GM12878 (cell line): ENCODE data around the gene RPS26. TPM values are rescaled to one million over a fixed set of nuclear protein-coding genes. Genes with fewer than 3 reads are reported as not detected.

Experiments
- ATAC-seq: fragments of 200-7000 bp; cut with Tn5 transposase; 3 replicates; pipeline ENCODE4 v1.9.1; 2020; ENCODE audit warnings: mild to moderate bottlenecking, moderate library complexity
- BruUV-seq: library from RNA; stranded (reverse); fragments of 400-500 nt; replicated peaks from 2 replicates; lab custom pipeline; 2021; lab: Mats Ljungman, UMichigan
- CTCF ChIA-PET: fragments of 300-600 bp; sonication (Branson Sonifier 250); formaldehyde crosslinking; extraction: SDS; loops from one replicate; lab custom pipeline; 2021; ENCODE audit warnings: inconsistent platforms; lab: Yijun Ruan, JAX
- POLR2A ChIA-PET: fragments of 350-600 bp; formaldehyde crosslinking; extraction: SDS; loops from one replicate; lab custom pipeline; 2021; ENCODE audit warnings: inconsistent platforms; lab: Charles Lee
- RAD21 ChIA-PET: fragments of 300-600 bp; sonication (Branson Sonifier 250); formaldehyde crosslinking; loops from one replicate; lab custom pipeline; 2023; ENCODE audit warnings: antibody characterized with exemption; ENCODE audit not compliant: unreplicated experiment; lab: Charles Lee
- SMC1A ChIA-PET: fragments of 300-600 bp; sonication (Branson Sonifier 250); formaldehyde crosslinking; loops from one replicate; lab custom pipeline; 2023; ENCODE audit not compliant: unreplicated experiment, uncharacterized antibody; lab: Charles Lee
- DNase-seq: peaks from one replicate; pipeline ENCODE4 v3.0.0-alpha.2; 2011; ENCODE audit warnings: low read depth, low spot score
- FAIRE-seq: peaks from 3 replicates; lab custom pipeline; 2011; peaks lifted over from hg19 to GRCh38; lab: Jason Lieb, UNC
- H2AFZ ChIP-seq: 2 replicates; pipeline ENCODE4 v1.6.0; 2011; ENCODE audit warnings: low read depth, low read length, control low read depth; ENCODE audit not compliant: control insufficient read depth
- H3K27ac ChIP-seq: 2 replicates; pipeline ENCODE4 v1.5.1; 2011; ENCODE audit warnings: control low read depth; ENCODE audit not compliant: control insufficient read depth, insufficient read depth
- H3K27me3 ChIP-seq, 2 experiments: replicated peaks in 1 of 2; 2 replicates each; pipeline versions ENCODE4 v1.6.0 to v1.6.1; 2011; ENCODE audit warnings: low read length in 1 of 2; ENCODE audit not compliant: control insufficient read depth in 2 of 2, insufficient read depth in 2 of 2
- H3K36me3 ChIP-seq, 2 experiments: 2 replicates each; pipeline ENCODE4 v1.5.1; 2011; ENCODE audit warnings: low read length in 1 of 2; ENCODE audit not compliant: control insufficient read depth in 2 of 2, insufficient read depth in 2 of 2
- H3K4me1 ChIP-seq: 2 replicates; pipeline ENCODE4 v1.6.1; 2011; ENCODE audit warnings: mild to moderate bottlenecking, low read length, moderate library complexity, mixed read lengths; ENCODE audit not compliant: control insufficient read depth, insufficient read depth
- H3K4me2 ChIP-seq: 2 replicates; pipeline ENCODE4 v1.6.0; 2011; ENCODE audit warnings: control low read depth; ENCODE audit not compliant: control insufficient read depth, insufficient read depth
- H3K4me3 ChIP-seq: fragments of 200-600 bp; sonication (generic); 2 replicates; pipeline ENCODE4 v1.5.1; 2016
- H3K79me2 ChIP-seq: 2 replicates; pipeline ENCODE4 v1.6.0; 2011; ENCODE audit warnings: low read length; ENCODE audit not compliant: control insufficient read depth, insufficient read depth
- H3K9ac ChIP-seq: 2 replicates; pipeline ENCODE4 v1.8.0; 2011; ENCODE audit warnings: low read length, control low read depth, mixed read lengths; ENCODE audit not compliant: control insufficient read depth, insufficient read depth
- H3K9me3 ChIP-seq: replicated peaks from 3 replicates; pipeline ENCODE4 v1.5.1; 2011; ENCODE audit warnings: mild to moderate bottlenecking, low read length; ENCODE audit not compliant: control insufficient read depth, insufficient read depth
- H4K20me1 ChIP-seq: 2 replicates; pipeline ENCODE4 v1.6.0; 2011; ENCODE audit not compliant: control insufficient read depth, insufficient read depth
- BACH1 ChIP-seq: fragments of 450-650 bp; IDR thresholded peaks from 2 replicates; pipeline ENCODE4 v1.6.1; 2017; ENCODE audit warnings: mild to moderate bottlenecking, borderline replicate concordance
- CREM ChIP-seq: IDR thresholded peaks from 2 replicates; pipeline ENCODE4 v1.6.1; 2014; ENCODE audit warnings: antibody characterized with exemption, low read depth
- CTCF ChIP-seq, 3 experiments: IDR thresholded peaks in 2 of 3; conservative IDR thresholded peaks in 1 of 3; 2 replicates each; pipeline ENCODE4 v1.5.1; 2011; ENCODE audit warnings: low read depth in 3 of 3, low read length in 3 of 3, mild to moderate bottlenecking in 3 of 3, control low read depth in 2 of 3, moderate library complexity in 2 of 3, inconsistent platforms in 1 of 3, mixed read lengths in 1 of 3; ENCODE audit not compliant: control insufficient read depth in 2 of 3, insufficient read depth in 1 of 3; ENCODE audit errors: extremely low read depth in 1 of 3
- IKZF1 ChIP-seq: fragments of 450-650 bp; conservative IDR thresholded peaks from 2 replicates; pipeline ENCODE4 v1.6.1; 2017; ENCODE audit warnings: antibody characterized with exemption, mild to moderate bottlenecking
- LARP7 ChIP-seq: fragments of 450-650 bp; IDR thresholded peaks from 2 replicates; pipeline ENCODE4 v1.6.1; 2017; ENCODE audit warnings: mild to moderate bottlenecking
- MEF2A ChIP-seq: IDR thresholded peaks from 2 replicates; pipeline ENCODE4 v1.6.1; 2011; ENCODE audit warnings: low read depth, mild to moderate bottlenecking, low read length, moderate library complexity; ENCODE audit not compliant: insufficient read depth
- NR2C1 ChIP-seq: fragments of 450-650 bp; IDR thresholded peaks from 2 replicates; pipeline ENCODE4 v1.6.1; 2017; ENCODE audit warnings: antibody characterized with exemption, mild to moderate bottlenecking, moderate library complexity
- PBX3 ChIP-seq: IDR thresholded peaks from 2 replicates; pipeline ENCODE4 v1.6.1; 2011; ENCODE audit warnings: mild to moderate bottlenecking, low read depth, low read length, moderate library complexity; ENCODE audit not compliant: insufficient replicate concordance
- SREBF1 ChIP-seq: IDR thresholded peaks from 2 replicates; pipeline ENCODE4 v1.6.1; 2012; ENCODE audit warnings: mild to moderate bottlenecking, low read length
- SRF ChIP-seq, 2 experiments: IDR thresholded peaks; 2 replicates each; pipeline ENCODE4 v1.6.1; 2011; ENCODE audit warnings: low read depth in 2 of 2, low read length in 2 of 2, mild to moderate bottlenecking in 1 of 2, moderate library complexity in 1 of 2
- TCF3 ChIP-seq: IDR thresholded peaks from 2 replicates; pipeline ENCODE4 v1.6.1; 2012; ENCODE audit warnings: low read depth, mild to moderate bottlenecking, low read length, borderline replicate concordance; ENCODE audit not compliant: insufficient read depth
- TCF7 ChIP-seq: IDR thresholded peaks from 2 replicates; pipeline ENCODE4 v1.6.1; 2014; ENCODE audit warnings: antibody characterized with exemption, borderline replicate concordance
- ZBED1 ChIP-seq: IDR thresholded peaks from 2 replicates; pipeline ENCODE4 v1.6.1; 2016; ENCODE audit warnings: borderline replicate concordance
- WGBS: methylation state at CpG from one replicate; pipeline ENCODE4 v1.1.6; 2016; ENCODE audit warnings: low lambda C conversion rate; ENCODE audit not compliant: insufficient replicate concordance, insufficient coverage; ENCODE audit errors: missing lambda C conversion rate; 5-methylcytosine and 5-hydroxymethylcytosine counted together
- in situ Hi-C: fragments of 300-500 bp; cut with MboI; formaldehyde crosslinking; loops from 9 replicates; pipeline ENCODE4 v1.14.3; 2018; ENCODE audit warnings: mixed read lengths
- intact Hi-C: fragments of 100-400 bp; cut with micrococcal nuclease; formaldehyde crosslinking; loops from one replicate; pipeline ENCODE4 v1.14.2; 2022; ENCODE audit not compliant: unreplicated experiment
- polyA plus RNA-seq, 11 experiments: library from polyadenylated mRNA; depleted of rRNA in 4 of 11; unstranded in 6 of 11; stranded (reverse) in 5 of 11; fragments of >200 nt; fragmentation: Nextera tagmentation in 4 of 11; fragmentation: Illumina TruSeq in 1 of 11; extraction: Ambion mirVana in 4 of 11; extraction: Trizol in 1 of 11; gene quantifications; 1 replicate in 1 of 11; 2 replicates in 10 of 11; pipeline versions ENCODE4 v1.2.1 to v1.2.3, GENCODE V29; 2011 to 2016; ENCODE audit warnings: inconsistent platforms in 2 of 11, missing spikeins in 2 of 11, low read depth in 1 of 11
- total RNA-seq, 4 experiments: library from RNA; depleted of rRNA in 3 of 4; stranded (reverse); fragments of >200 nt in 3 of 4; fragmentation: Illumina TruSeq in 1 of 4; extraction: Trizol in 1 of 4; gene quantifications; 2 replicates each; pipeline versions ENCODE4 v1.2.1 to v1.2.3, GENCODE V29; 2013 to 2021
- TF ChIP-seq, protein P1 (sequence below): IDR thresholded peaks from 2 replicates; pipeline ENCODE4 v1.6.1; 2012; ENCODE audit warnings: low read depth, low read length, improper control_type of control experiment
- TF ChIP-seq, protein P2 (sequence below): fragments of 150-350 bp; IDR thresholded peaks from 2 replicates; pipeline ENCODE4 v1.6.1; 2014; ENCODE audit warnings: mild to moderate bottlenecking, low read depth, low read length
- TF ChIP-seq, protein P3 (sequence below): IDR thresholded peaks from 2 replicates; pipeline ENCODE4 v1.6.1; 2011; ENCODE audit warnings: low read depth, mild to moderate bottlenecking, low read length, moderate library complexity, borderline replicate concordance; ENCODE audit errors: extremely low read depth

Gene RPS26
- total and polyA plus RNA-seq, 10 of the 15 experiments (the other 5 are each of a cell fraction or from before 2014, with no cell fraction given) = 75.5 to 3,147 (median 881) TPM

DNA sequence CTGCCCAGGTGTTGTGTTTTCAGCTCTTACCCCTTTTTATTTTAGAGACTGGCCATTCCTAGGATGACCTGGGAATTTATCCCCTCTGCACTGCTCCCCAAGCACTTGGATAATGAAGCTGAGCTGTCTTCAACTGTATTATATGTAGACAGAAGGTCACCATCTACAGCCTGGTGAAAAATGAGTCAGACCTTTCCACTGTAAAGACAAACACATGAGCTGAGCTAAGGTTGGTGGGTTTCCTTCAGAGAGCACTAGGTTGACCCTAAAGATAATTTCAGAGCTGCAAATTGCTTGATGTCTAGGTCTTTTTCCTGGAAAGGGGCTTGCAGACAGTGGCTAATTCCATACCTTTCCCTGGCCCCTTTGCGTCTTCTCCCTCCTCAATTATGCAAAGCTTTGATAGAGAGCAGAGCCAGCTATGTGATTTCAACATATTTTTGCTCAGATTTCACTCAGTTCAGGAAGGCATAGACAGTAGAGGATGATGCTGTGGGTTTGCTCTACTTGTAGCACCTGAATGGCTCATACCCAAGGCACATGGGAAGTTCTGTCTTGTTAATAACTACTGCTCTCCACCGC is 30.1 kb upstream of the RPS26 start:
- H3K27ac ChIP-seq = no peak overlapping the region
- CTCF ChIA-PET = interaction anchor here (1.1 kb wide), 1 partner anchor 18 kb away, joined by 6 read pairs; no protein-coding TSS in a partner anchor
- SMC1A ChIA-PET = interaction anchor here (0.9 to 1.4 kb wide), 4 partner anchors 13 to 273 kb away, joined by 3 read pairs; no protein-coding TSS in a partner anchor
- no peaks in the 10 kb centered on the region for H3K4me1 ChIP-seq
- H4K20me1 ChIP-seq = no peaks in the 10 kb centered on the region
- FAIRE-seq (no peak), DNase-seq (no peak), ATAC-seq (no peak)
- no peaks in the 10 kb centered on the region for H3K9me3 ChIP-seq
- no peak overlapping the region for H3K9ac ChIP-seq
- intact Hi-C loops (no loop called here), in situ Hi-C loops (no loop called here)
- 97% methylated on average over 2 of the region's 2 CpGs for WGBS
- TF ChIP-seq MEF2A = no peak
- no peak for TF ChIP-seq TCF7
- TF ChIP-seq, protein P1, sequence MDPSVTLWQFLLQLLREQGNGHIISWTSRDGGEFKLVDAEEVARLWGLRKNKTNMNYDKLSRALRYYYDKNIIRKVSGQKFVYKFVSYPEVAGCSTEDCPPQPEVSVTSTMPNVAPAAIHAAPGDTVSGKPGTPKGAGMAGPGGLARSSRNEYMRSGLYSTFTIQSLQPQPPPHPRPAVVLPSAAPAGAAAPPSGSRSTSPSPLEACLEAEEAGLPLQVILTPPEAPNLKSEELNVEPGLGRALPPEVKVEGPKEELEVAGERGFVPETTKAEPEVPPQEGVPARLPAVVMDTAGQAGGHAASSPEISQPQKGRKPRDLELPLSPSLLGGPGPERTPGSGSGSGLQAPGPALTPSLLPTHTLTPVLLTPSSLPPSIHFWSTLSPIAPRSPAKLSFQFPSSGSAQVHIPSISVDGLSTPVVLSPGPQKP = no peak
- TF ChIP-seq TCF3 = no peak
- TF ChIP-seq, protein P2, sequence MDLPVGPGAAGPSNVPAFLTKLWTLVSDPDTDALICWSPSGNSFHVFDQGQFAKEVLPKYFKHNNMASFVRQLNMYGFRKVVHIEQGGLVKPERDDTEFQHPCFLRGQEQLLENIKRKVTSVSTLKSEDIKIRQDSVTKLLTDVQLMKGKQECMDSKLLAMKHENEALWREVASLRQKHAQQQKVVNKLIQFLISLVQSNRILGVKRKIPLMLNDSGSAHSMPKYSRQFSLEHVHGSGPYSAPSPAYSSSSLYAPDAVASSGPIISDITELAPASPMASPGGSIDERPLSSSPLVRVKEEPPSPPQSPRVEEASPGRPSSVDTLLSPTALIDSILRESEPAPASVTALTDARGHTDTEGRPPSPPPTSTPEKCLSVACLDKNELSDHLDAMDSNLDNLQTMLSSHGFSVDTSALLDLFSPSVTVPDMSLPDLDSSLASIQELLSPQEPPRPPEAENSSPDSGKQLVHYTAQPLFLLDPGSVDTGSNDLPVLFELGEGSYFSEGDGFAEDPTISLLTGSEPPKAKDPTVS = no peak
- TF ChIP-seq LARP7 = no peak
- TF ChIP-seq SRF (IDR thresholded peaks at IDR 0.05; ENCODE audit: low read depth in 2 of 2, low read length in 2 of 2) = no peak
- TF ChIP-seq BACH1 = no peak
- TF ChIP-seq, protein P3, sequence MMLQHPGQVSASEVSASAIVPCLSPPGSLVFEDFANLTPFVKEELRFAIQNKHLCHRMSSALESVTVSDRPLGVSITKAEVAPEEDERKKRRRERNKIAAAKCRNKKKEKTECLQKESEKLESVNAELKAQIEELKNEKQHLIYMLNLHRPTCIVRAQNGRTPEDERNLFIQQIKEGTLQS = no peak
- TF ChIP-seq IKZF1 = no peak
- TF ChIP-seq ZBED1 = no peak
- TF ChIP-seq PBX3 = no peak
- TF ChIP-seq NR2C1 = no peak
- TF ChIP-seq SREBF1 = no peak
- TF ChIP-seq CTCF (IDR thresholded peaks at IDR 0.05 in 2 of 3, conservative IDR thresholded peaks at IDR 0.05 in 1 of 3; ENCODE audit: control insufficient read depth in 2 of 3, extremely low read depth in 1 of 3, insufficient read depth in 1 of 3, low read depth in 3 of 3, low read length in 3 of 3) = no peak
- no peak for TF ChIP-seq CREM
- POLR2A ChIA-PET = no interaction called here
- BruUV-seq = no TSS peak
- H2AFZ ChIP-seq = no peak overlapping the region
- H3K4me2 ChIP-seq = no peak overlapping the region
- H3K36me3 ChIP-seq = no peaks in the 10 kb centered on the region
- H3K79me2 ChIP-seq = no peaks in the 10 kb centered on the region
- RAD21 ChIA-PET = no interaction called here
- no peaks in the 10 kb centered on the region for H3K27me3 ChIP-seq
- no peak overlapping the region for H3K4me3 ChIP-seq
